GM12878 (cell line): ENCODE data around the gene PPP1R14B. TPM values are rescaled to one million over a fixed set of nuclear protein-coding genes. Genes with fewer than 3 reads are reported as not detected.

Experiments
- ATAC-seq: fragments of 200-7000 bp; cut with Tn5 transposase; 3 replicates; pipeline ENCODE4 v1.9.1; 2020; ENCODE audit warnings: mild to moderate bottlenecking, moderate library complexity
- BruUV-seq: library from RNA; stranded (reverse); fragments of 400-500 nt; replicated peaks from 2 replicates; lab custom pipeline; 2021; lab: Mats Ljungman, UMichigan
- CTCF ChIA-PET: fragments of 300-600 bp; sonication (Branson Sonifier 250); formaldehyde crosslinking; extraction: SDS; loops from one replicate; lab custom pipeline; 2021; ENCODE audit warnings: inconsistent platforms; lab: Yijun Ruan, JAX
- POLR2A ChIA-PET: fragments of 350-600 bp; formaldehyde crosslinking; extraction: SDS; loops from one replicate; lab custom pipeline; 2021; ENCODE audit warnings: inconsistent platforms; lab: Charles Lee
- RAD21 ChIA-PET: fragments of 300-600 bp; sonication (Branson Sonifier 250); formaldehyde crosslinking; loops from one replicate; lab custom pipeline; 2023; ENCODE audit warnings: antibody characterized with exemption; ENCODE audit not compliant: unreplicated experiment; lab: Charles Lee
- SMC1A ChIA-PET: fragments of 300-600 bp; sonication (Branson Sonifier 250); formaldehyde crosslinking; loops from one replicate; lab custom pipeline; 2023; ENCODE audit not compliant: unreplicated experiment, uncharacterized antibody; lab: Charles Lee
- DNase-seq: peaks from one replicate; pipeline ENCODE4 v3.0.0-alpha.2; 2011; ENCODE audit warnings: low read depth, low spot score
- FAIRE-seq: peaks from 3 replicates; lab custom pipeline; 2011; peaks lifted over from hg19 to GRCh38; lab: Jason Lieb, UNC
- H2AFZ ChIP-seq: 2 replicates; pipeline ENCODE4 v1.6.0; 2011; ENCODE audit warnings: low read depth, low read length, control low read depth; ENCODE audit not compliant: control insufficient read depth
- H3K27ac ChIP-seq: 2 replicates; pipeline ENCODE4 v1.5.1; 2011; ENCODE audit warnings: control low read depth; ENCODE audit not compliant: control insufficient read depth, insufficient read depth
- H3K27me3 ChIP-seq, 2 experiments: replicated peaks in 1 of 2; 2 replicates each; pipeline versions ENCODE4 v1.6.0 to v1.6.1; 2011; ENCODE audit warnings: low read length in 1 of 2; ENCODE audit not compliant: control insufficient read depth in 2 of 2, insufficient read depth in 2 of 2
- H3K36me3 ChIP-seq, 2 experiments: 2 replicates each; pipeline ENCODE4 v1.5.1; 2011; ENCODE audit warnings: low read length in 1 of 2; ENCODE audit not compliant: control insufficient read depth in 2 of 2, insufficient read depth in 2 of 2
- H3K4me1 ChIP-seq: 2 replicates; pipeline ENCODE4 v1.6.1; 2011; ENCODE audit warnings: mild to moderate bottlenecking, low read length, moderate library complexity, mixed read lengths; ENCODE audit not compliant: control insufficient read depth, insufficient read depth
- H3K4me2 ChIP-seq: 2 replicates; pipeline ENCODE4 v1.6.0; 2011; ENCODE audit warnings: control low read depth; ENCODE audit not compliant: control insufficient read depth, insufficient read depth
- H3K4me3 ChIP-seq: fragments of 200-600 bp; sonication (generic); 2 replicates; pipeline ENCODE4 v1.5.1; 2016
- H3K79me2 ChIP-seq: 2 replicates; pipeline ENCODE4 v1.6.0; 2011; ENCODE audit warnings: low read length; ENCODE audit not compliant: control insufficient read depth, insufficient read depth
- H3K9ac ChIP-seq: 2 replicates; pipeline ENCODE4 v1.8.0; 2011; ENCODE audit warnings: low read length, control low read depth, mixed read lengths; ENCODE audit not compliant: control insufficient read depth, insufficient read depth
- H3K9me3 ChIP-seq: replicated peaks from 3 replicates; pipeline ENCODE4 v1.5.1; 2011; ENCODE audit warnings: mild to moderate bottlenecking, low read length; ENCODE audit not compliant: control insufficient read depth, insufficient read depth
- H4K20me1 ChIP-seq: 2 replicates; pipeline ENCODE4 v1.6.0; 2011; ENCODE audit not compliant: control insufficient read depth, insufficient read depth
- BCL3 ChIP-seq: IDR thresholded peaks from 2 replicates; pipeline ENCODE4 v1.6.1; 2011; ENCODE audit warnings: borderline replicate concordance, low read depth, mild to moderate bottlenecking, moderate library complexity, low read length; ENCODE audit not compliant: insufficient read depth, poor library complexity, severe bottlenecking
- HCFC1 ChIP-seq: fragments of 150-350 bp; IDR thresholded peaks from 2 replicates; pipeline ENCODE4 v1.6.1; 2014; ENCODE audit warnings: low read length
- JUNB ChIP-seq: IDR thresholded peaks from 2 replicates; pipeline ENCODE4 v1.6.1; 2016; ENCODE audit warnings: antibody characterized with exemption, mild to moderate bottlenecking
- RB1 ChIP-seq: fragments of 450-650 bp; formaldehyde crosslinking; IDR thresholded peaks from 2 replicates; pipeline ENCODE4 v1.6.1; 2017; ENCODE audit warnings: mild to moderate bottlenecking, borderline replicate concordance
- SMC3 ChIP-seq: IDR thresholded peaks from 2 replicates; pipeline ENCODE4 v1.6.1; 2011; ENCODE audit warnings: low read length, improper control_type of control experiment, borderline replicate concordance
- STAT1 ChIP-seq: fragments of 450-650 bp; conservative IDR thresholded peaks from 2 replicates; pipeline ENCODE4 v1.6.1; 2014; ENCODE audit warnings: antibody characterized with exemption, mild to moderate bottlenecking
- SUPT20H ChIP-seq: IDR thresholded peaks from 2 replicates; pipeline ENCODE4 v1.6.1; 2011; ENCODE audit warnings: low read depth, mild to moderate bottlenecking, low read length, moderate library complexity, borderline replicate concordance; ENCODE audit not compliant: control insufficient read depth
- TCF12 ChIP-seq: IDR thresholded peaks from 2 replicates; pipeline ENCODE4 v1.6.1; 2011; ENCODE audit warnings: low read depth, mild to moderate bottlenecking, low read length
- ZZZ3 ChIP-seq: IDR thresholded peaks from 2 replicates; pipeline ENCODE4 v1.6.1; 2011; ENCODE audit warnings: low read depth; ENCODE audit not compliant: control insufficient read depth, insufficient read length
- WGBS: methylation state at CpG from one replicate; pipeline ENCODE4 v1.1.6; 2016; ENCODE audit warnings: low lambda C conversion rate; ENCODE audit not compliant: insufficient replicate concordance, insufficient coverage; ENCODE audit errors: missing lambda C conversion rate; 5-methylcytosine and 5-hydroxymethylcytosine counted together
- in situ Hi-C: fragments of 300-500 bp; cut with MboI; formaldehyde crosslinking; loops from 9 replicates; pipeline ENCODE4 v1.14.3; 2018; ENCODE audit warnings: mixed read lengths
- intact Hi-C: fragments of 100-400 bp; cut with micrococcal nuclease; formaldehyde crosslinking; loops from one replicate; pipeline ENCODE4 v1.14.2; 2022; ENCODE audit not compliant: unreplicated experiment
- polyA plus RNA-seq, 11 experiments: library from polyadenylated mRNA; depleted of rRNA in 4 of 11; unstranded in 6 of 11; stranded (reverse) in 5 of 11; fragments of >200 nt; fragmentation: Nextera tagmentation in 4 of 11; fragmentation: Illumina TruSeq in 1 of 11; extraction: Ambion mirVana in 4 of 11; extraction: Trizol in 1 of 11; gene quantifications; 1 replicate in 1 of 11; 2 replicates in 10 of 11; pipeline versions ENCODE4 v1.2.1 to v1.2.3, GENCODE V29; 2011 to 2016; ENCODE audit warnings: inconsistent platforms in 2 of 11, missing spikeins in 2 of 11, low read depth in 1 of 11
- total RNA-seq, 4 experiments: library from RNA; depleted of rRNA in 3 of 4; stranded (reverse); fragments of >200 nt in 3 of 4; fragmentation: Illumina TruSeq in 1 of 4; extraction: Trizol in 1 of 4; gene quantifications; 2 replicates each; pipeline versions ENCODE4 v1.2.1 to v1.2.3, GENCODE V29; 2013 to 2021
- TF ChIP-seq, protein P1 (sequence below): fragments of 150-350 bp; IDR thresholded peaks from 2 replicates; pipeline ENCODE4 v1.6.1; 2014; ENCODE audit warnings: mild to moderate bottlenecking, low read depth, low read length
- TF ChIP-seq, protein P2 (sequence below): fragments of 450-650 bp; formaldehyde crosslinking; IDR thresholded peaks from 2 replicates; pipeline ENCODE4 v1.4.0; 2022; ENCODE audit warnings: mild to moderate bottlenecking, moderate library complexity

Gene PPP1R14B
- total and polyA plus RNA-seq, 10 of the 15 experiments (the other 5 are each of a cell fraction or from before 2014, with no cell fraction given), result 8.4 to 283 (median 124) TPM

- no TSS peak for BruUV-seq
- Histone ChIP-seq H3K27ac (no peak overlapping the region), H3K36me3 (no peaks in the 10 kb centered on the region; a peak in 2 of 4 replicates)
- no peak for TF ChIP-seq JUNB
- no peak for TF ChIP-seq STAT1
- TF ChIP-seq, protein P1, sequence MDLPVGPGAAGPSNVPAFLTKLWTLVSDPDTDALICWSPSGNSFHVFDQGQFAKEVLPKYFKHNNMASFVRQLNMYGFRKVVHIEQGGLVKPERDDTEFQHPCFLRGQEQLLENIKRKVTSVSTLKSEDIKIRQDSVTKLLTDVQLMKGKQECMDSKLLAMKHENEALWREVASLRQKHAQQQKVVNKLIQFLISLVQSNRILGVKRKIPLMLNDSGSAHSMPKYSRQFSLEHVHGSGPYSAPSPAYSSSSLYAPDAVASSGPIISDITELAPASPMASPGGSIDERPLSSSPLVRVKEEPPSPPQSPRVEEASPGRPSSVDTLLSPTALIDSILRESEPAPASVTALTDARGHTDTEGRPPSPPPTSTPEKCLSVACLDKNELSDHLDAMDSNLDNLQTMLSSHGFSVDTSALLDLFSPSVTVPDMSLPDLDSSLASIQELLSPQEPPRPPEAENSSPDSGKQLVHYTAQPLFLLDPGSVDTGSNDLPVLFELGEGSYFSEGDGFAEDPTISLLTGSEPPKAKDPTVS, result peak; percentile 44; the same call in 1 of the 2 replicates
- TF ChIP-seq, all 136 proteins: peak for 1
- Histone ChIP-seq H4K20me1 (no peaks in the 10 kb centered on the region), H3K9me3 (no peaks in the 10 kb centered on the region), H3K4me1 (peaks cover 18% of the 10 kb centered on the region), H3K4me2 (no peak overlapping the region), H3K79me2 (peaks cover 9% of the 10 kb centered on the region), H3K27me3 (no peaks in the 10 kb centered on the region), H2AFZ (no peak overlapping the region), H3K9ac (no peak overlapping the region), H3K4me3 (no peak overlapping the region)
- POLR2A ChIA-PET, result interaction anchor here (0.6 to 1.1 kb wide), 2 partner anchors 15 to 20 kb away, joined by 3 read pairs; no protein-coding TSS in a partner anchor
- in situ Hi-C loops, result no loop called here
- intact Hi-C loops, result no loop called here
- DNase-seq (no peak), ATAC-seq (no peak), FAIRE-seq (no peak)
- RAD21 ChIA-PET, result no interaction called here
- WGBS, result 94% methylated on average over 10 of the region's 10 CpGs
- CTCF ChIA-PET, result interaction anchor here (1.3 to 1.7 kb wide), 3 partner anchors 12 to 95 kb away, joined by 3 to 4 read pairs (median 4); no protein-coding TSS in a partner anchor
- SMC1A ChIA-PET, result no interaction called here
Observed at GRCh38 chr11:64264371-64264852, 17.7 kb upstream of the PPP1R14B start.

DNA sequence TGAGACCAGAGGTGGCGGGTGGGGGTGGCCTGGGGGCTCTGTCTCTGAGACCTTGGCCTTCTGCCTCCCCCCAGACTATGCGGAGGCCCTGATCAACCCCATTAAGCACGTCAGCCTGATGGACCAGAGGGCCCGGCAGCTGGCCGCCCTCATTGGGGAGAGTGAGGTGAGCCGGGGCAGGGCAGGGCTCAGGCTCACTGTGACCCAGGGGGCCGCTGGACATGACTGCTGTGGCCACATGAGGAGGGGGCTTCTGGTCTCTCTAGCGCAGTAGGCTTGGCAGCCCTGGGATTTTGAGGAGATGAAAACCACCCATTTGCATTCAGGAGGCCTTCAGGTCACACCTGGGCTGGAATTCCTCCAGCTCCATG, 17.2 kb upstream of the PPP1R14B start:
- ChIA-PET CTCF (interaction anchor here (1.3 to 1.7 kb wide), 2 partner anchors 12 to 96 kb away, joined by 3 to 4 read pairs; no protein-coding TSS in a partner anchor), POLR2A (interaction anchor here (0.6 to 1.1 kb wide), 2 partner anchors 16 to 20 kb away, joined by 3 read pairs; no protein-coding TSS in a partner anchor), RAD21 (no interaction called here), SMC1A (no interaction called here)
- Histone ChIP-seq H3K9ac (no peak overlapping the region), H3K27ac (no peak overlapping the region), H3K27me3 (no peaks in the 10 kb centered on the region), H3K4me2 (no peak overlapping the region), H3K36me3 (peaks cover 0 to 2% of the 10 kb centered on the region in 2 experiments; a peak in 2 of 4 replicates), H3K4me1 (peaks cover 20% of the 10 kb centered on the region), H2AFZ (no peak overlapping the region), H3K9me3 (no peaks in the 10 kb centered on the region), H4K20me1 (no peaks in the 10 kb centered on the region), H3K79me2 (peaks cover 4% of the 10 kb centered on the region), H3K4me3 (no peak overlapping the region)
- ATAC-seq (no peak), DNase-seq (no peak), FAIRE-seq (no peak)
- in situ Hi-C loops, result no loop called here
- 80% methylated on average over 8 of the region's 8 CpGs for WGBS
- intact Hi-C loops, result no loop called here
- BruUV-seq, result no TSS peak
- no peak for TF ChIP-seq BCL3
- no peak for TF ChIP-seq TCF12
- TF ChIP-seq SMC3, result no peak
- TF ChIP-seq HCFC1, result no peak
- TF ChIP-seq, protein P2, sequence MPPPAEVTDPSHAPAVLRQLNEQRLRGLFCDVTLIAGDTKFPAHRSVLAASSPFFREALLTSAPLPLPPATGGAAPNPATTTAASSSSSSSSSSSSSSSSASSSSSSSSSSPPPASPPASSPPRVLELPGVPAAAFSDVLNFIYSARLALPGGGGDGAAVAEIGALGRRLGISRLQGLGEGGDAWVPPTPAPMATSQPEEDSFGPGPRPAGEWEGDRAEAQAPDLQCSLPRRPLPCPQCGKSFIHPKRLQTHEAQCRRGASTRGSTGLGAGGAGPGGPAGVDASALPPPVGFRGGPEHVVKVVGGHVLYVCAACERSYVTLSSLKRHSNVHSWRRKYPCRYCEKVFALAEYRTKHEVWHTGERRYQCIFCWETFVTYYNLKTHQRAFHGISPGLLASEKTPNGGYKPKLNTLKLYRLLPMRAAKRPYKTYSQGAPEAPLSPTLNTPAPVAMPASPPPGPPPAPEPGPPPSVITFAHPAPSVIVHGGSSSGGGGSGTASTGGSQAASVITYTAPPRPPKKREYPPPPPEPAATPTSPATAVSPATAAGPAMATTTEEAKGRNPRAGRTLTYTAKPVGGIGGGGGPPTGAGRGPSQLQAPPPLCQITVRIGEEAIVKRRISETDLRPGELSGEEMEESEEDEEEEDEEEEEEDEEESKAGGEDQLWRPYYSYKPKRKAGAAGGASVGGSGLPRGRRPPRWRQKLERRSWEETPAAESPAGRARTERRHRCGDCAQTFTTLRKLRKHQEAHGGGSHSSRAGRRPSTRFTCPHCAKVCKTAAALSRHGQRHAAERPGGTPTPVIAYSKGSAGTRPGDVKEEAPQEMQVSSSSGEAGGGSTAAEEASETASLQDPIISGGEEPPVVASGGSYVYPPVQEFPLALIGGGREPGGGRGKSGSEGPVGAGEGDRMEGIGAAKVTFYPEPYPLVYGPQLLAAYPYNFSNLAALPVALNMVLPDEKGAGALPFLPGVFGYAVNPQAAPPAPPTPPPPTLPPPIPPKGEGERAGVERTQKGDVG (CRISPR knock-in tag), result no peak
- no peak for TF ChIP-seq RB1
- no peak for TF ChIP-seq ZZZ3
- TF ChIP-seq SUPT20H, result no peak
